ENCODE data around the gene SPRTN.

The SPRTN gene

GRCh38 chr1:231338270-231339128 lies at the start of gene SPRTN:
Gene SPRTN, plus strand, starts transcription at chr1:231338293. Its CDS starts 91 bp downstream, at chr1:231338384.
- TF ChIP-seq GATA2 (IDR thresholded peaks at IDR 0.05; ENCODE audit: low read depth, low read length) (no peak), GATA3 (IDR thresholded peaks at IDR 0.05; ENCODE audit: low read depth, low read length) (no peak)

- no peak for TF ChIP-seq GATA2 (IDR thresholded peaks at IDR 0.05; ENCODE audit: low read depth, low read length)
- no peak for TF ChIP-seq GATA3 (IDR thresholded peaks at IDR 0.05; ENCODE audit: low read depth, low read length)
These were observed 42.2 kb upstream of the SPRTN start for GRCh38 chr1:231295938-231296337.

- TF ChIP-seq GATA3 (IDR thresholded peaks at IDR 0.05; ENCODE audit: low read depth, low read length) (no peak), GATA2 (IDR thresholded peaks at IDR 0.05; ENCODE audit: low read depth, low read length) (no peak)
These were observed 36.1 kb upstream of the SPRTN start for GRCh38 chr1:231301990-231302389.

GRCh38 chr1:231310391-231310934 lies 27.6 kb upstream of the SPRTN start:
- TF ChIP-seq GATA2 (IDR thresholded peaks at IDR 0.05; ENCODE audit: low read depth, low read length) = no peak
- no peak for TF ChIP-seq GATA3 (IDR thresholded peaks at IDR 0.05; ENCODE audit: low read depth, low read length)

GRCh38 chr1:231311720-231312431 lies 26.2 kb upstream of the SPRTN start:
- TF ChIP-seq GATA2 (IDR thresholded peaks at IDR 0.05; ENCODE audit: low read depth, low read length) (no peak), GATA3 (IDR thresholded peaks at IDR 0.05; ENCODE audit: low read depth, low read length) (no peak)

- TF ChIP-seq GATA2 (IDR thresholded peaks at IDR 0.05; ENCODE audit: low read depth, low read length) (no peak), GATA3 (IDR thresholded peaks at IDR 0.05; ENCODE audit: low read depth, low read length) (no peak)
These were observed 25.7 kb upstream of the SPRTN start for GRCh38 chr1:231312432-231312788.

- TF ChIP-seq GATA2 (IDR thresholded peaks at IDR 0.05; ENCODE audit: low read depth, low read length) (no peak), GATA3 (IDR thresholded peaks at IDR 0.05; ENCODE audit: low read depth, low read length) (no peak)
These were observed 24.4 kb upstream of the SPRTN start for GRCh38 chr1:231313661-231314060.

GRCh38 chr1:231315887-231316286 lies 22.2 kb upstream of the SPRTN start:
- TF ChIP-seq GATA3 (IDR thresholded peaks at IDR 0.05; ENCODE audit: low read depth, low read length) (no peak), GATA2 (IDR thresholded peaks at IDR 0.05; ENCODE audit: low read depth, low read length) (no peak)

- TF ChIP-seq GATA2 (IDR thresholded peaks at IDR 0.05; ENCODE audit: low read depth, low read length) (no peak), GATA3 (IDR thresholded peaks at IDR 0.05; ENCODE audit: low read depth, low read length) (no peak)
These were observed 20.6 kb upstream of the SPRTN start for GRCh38 chr1:231317306-231318014.

- no peak for TF ChIP-seq GATA2 (IDR thresholded peaks at IDR 0.05; ENCODE audit: low read depth, low read length)
- no peak for TF ChIP-seq GATA3 (IDR thresholded peaks at IDR 0.05; ENCODE audit: low read depth, low read length)
These were observed 20.1 kb upstream of the SPRTN start for GRCh38 chr1:231318015-231318355.

- TF ChIP-seq GATA3 (IDR thresholded peaks at IDR 0.05; ENCODE audit: low read depth, low read length) (no peak), GATA2 (IDR thresholded peaks at IDR 0.05; ENCODE audit: low read depth, low read length) (no peak)
These were observed 19.5 kb upstream of the SPRTN start for GRCh38 chr1:231318568-231318967.

- no peak for TF ChIP-seq GATA2 (IDR thresholded peaks at IDR 0.05; ENCODE audit: low read depth, low read length)
- TF ChIP-seq GATA3 (IDR thresholded peaks at IDR 0.05; ENCODE audit: low read depth, low read length) = no peak
These were observed 19.0 kb upstream of the SPRTN start for GRCh38 chr1:231319080-231319479.

- no peak for TF ChIP-seq GATA2 (IDR thresholded peaks at IDR 0.05; ENCODE audit: low read depth, low read length)
- no peak for TF ChIP-seq GATA3 (IDR thresholded peaks at IDR 0.05; ENCODE audit: low read depth, low read length)
These were observed 15.1 kb upstream of the SPRTN start for GRCh38 chr1:231322880-231323530.

- no peak for TF ChIP-seq GATA2 (IDR thresholded peaks at IDR 0.05; ENCODE audit: low read depth, low read length)
- no peak for TF ChIP-seq GATA3 (IDR thresholded peaks at IDR 0.05; ENCODE audit: low read depth, low read length)
These were observed 13.4 kb upstream of the SPRTN start for GRCh38 chr1:231324660-231325059.
